Stimulated activated CD4-positive, alpha-beta T cell treated with anti-CD3 and anti-CD28 coated beads, Interleukin-1b, Interleukin-23, amount 100 ng/mL, for 4 hours (primary cell): ENCODE measurements around the gene USP12.

ENCODE experiments used
- DNase-seq, 2 donors: peaks; one replicate each; pipeline ENCODE4 v3.0.0-alpha.2; 2020; ENCODE audit warnings: low read depth in 2 of 2

Gene USP12

DNA sequence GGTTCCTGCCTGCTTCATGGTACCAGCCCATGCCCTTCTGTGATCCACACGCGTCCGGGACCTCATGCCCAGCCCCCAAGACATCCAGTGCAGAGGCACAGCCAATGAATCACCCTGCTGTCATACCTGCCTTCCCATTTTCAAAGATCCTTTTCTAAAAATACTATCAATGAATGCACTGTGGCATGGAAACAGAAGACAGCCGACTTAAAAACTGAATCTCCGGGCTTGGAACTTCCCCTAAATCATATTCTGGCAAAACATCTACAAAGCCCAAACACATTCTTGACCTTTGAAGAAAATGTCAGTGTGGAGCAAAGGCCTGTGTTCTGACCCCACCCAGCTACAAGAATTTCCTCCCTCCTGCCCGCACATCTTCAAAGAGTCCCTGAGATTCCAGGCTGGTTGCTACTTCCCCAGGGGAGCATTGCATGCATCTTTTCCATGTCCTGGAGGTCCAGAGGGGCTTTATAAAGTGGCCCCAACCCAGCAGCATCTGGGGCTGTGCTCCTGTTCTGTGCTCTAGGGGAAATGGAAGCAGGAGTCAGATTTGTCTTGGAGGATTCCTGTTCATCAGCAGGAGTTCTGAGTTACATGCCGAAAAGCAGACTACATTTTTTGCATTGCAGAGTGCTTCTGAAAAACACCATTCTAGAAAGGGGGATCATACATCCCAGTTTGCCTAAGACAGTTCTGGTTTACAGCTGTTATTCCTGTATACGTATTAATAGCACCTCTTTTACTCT lies 135.2 kb downstream of the USP12 start:
- DNase-seq, result no peak

DNA sequence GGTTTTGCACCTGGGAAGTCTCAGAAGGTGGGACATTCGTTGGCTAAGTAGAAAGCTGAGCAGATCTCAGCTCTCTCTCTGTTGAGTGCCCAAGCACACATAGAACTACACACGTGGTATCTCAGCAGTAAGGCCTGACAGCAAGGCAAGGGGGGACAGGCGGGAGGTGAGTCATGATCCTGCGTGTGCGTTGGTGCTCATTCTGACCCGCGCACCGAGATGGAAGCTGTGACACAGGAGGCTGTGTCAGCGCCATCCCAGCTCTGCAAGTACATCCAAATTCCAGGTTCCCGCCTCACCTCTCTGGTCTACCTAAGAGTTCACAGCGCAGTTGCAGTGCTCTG lies 135.7 kb downstream of the USP12 start:
- DNase-seq, result no peak

DNA sequence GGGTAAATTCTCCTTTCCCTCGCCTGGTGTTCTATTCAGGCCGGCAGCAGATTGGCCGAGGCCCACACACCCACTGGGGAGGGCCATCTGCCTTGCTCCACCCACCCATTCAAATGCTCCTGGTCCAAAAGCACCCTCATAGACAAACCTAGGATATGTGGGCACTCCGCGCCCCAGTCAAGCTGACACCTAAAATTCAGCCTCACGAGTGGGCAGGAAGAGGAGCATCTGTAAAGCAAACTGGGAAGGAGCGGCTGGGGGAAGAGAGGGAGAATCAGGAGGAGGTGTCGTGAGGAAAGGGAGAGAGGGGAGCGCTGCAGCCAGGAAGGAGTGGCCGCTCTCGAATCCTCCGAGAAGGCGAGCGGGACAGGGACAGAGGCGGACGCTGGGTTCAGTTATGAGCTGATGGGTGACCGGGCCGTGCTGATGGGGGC lies 136.9 kb downstream of the USP12 start:
- DNase-seq, result no peak

DNA sequence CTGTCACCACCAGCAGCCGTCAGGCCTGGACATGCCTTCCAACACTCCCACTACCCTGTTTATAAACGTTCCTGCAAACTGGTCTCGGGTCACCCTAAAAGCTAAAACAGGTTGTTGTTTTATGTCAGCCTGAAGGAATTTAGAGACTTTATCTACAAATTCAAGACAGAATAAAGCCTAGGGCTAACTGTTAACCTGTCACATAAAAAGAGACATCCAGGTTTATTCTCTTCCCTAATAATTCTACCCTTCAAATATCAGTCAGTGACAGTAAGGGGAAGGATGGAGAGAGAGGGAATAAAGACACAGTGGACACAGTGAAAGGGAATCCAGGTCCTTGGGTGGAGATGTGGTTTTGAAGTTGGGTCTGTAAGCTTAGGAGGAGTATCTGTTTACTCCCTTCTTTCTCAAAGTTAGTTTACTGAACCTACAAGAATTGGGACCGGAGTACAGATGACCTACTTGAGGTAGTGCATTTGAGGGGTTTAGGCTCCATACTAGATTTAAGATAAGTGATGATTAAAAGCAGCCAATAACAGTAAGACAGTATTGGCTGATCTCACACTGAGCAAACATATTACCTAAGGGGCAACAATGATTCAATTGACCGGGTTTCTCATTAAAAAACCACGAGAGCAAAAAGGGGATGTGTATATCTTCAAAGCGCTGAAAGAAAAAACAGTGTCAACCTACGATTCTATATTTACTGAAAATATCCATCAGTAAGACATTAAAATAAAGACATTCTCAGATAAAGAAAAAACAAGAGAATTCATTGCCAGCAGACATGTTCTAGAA lies 142.7 kb downstream of the USP12 start:
- no peak for DNase-seq

DNA sequence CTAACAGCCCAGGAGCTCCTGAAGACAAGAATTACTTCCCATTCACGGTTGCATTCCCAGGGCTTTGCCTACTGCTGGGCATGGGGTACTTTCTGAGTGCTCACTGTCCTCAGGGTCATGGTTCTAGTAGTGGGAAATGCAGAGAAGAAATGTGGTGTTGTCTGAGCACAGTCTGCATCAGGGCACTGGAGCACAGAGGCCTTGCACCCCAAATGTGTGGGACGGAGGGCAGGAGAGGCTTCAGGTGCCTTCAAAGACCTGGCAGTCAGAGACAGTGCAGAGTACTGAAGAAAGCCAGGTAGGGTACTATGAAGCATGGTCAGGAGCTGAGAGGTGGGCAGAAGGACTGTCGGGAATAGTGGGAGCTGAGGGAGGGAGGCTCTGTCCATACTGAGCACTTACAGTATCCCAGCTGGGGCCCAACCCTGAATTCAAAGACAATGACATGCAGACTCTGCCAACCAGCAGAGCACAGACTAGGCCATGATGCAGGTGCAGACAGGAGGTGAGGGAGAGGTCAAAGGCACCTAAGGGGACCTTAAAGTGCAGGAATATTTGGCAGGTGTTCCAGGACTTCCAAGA lies 144.4 kb downstream of the USP12 start:
- DNase-seq, result no peak

DNA sequence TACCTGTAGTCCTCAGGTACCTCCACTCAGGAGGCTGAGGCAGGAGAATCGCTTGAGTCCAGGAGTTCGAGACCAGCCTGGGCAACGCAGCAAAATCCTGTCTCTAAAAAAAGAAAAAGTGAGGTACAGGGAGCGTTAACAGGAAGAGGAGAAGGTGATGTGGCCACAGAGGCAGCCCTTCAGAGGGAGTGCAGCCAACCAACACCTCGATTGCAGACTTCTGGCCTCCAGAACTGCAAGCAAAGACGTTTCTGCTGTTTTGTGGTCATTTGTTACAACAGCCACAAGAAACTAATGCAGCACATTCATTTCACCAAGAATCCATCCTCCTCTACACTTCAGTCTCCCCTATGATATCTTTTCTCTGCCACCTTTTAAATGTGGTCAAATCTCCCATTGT lies 145.2 kb downstream of the USP12 start:
- DNase-seq, result no peak

DNA sequence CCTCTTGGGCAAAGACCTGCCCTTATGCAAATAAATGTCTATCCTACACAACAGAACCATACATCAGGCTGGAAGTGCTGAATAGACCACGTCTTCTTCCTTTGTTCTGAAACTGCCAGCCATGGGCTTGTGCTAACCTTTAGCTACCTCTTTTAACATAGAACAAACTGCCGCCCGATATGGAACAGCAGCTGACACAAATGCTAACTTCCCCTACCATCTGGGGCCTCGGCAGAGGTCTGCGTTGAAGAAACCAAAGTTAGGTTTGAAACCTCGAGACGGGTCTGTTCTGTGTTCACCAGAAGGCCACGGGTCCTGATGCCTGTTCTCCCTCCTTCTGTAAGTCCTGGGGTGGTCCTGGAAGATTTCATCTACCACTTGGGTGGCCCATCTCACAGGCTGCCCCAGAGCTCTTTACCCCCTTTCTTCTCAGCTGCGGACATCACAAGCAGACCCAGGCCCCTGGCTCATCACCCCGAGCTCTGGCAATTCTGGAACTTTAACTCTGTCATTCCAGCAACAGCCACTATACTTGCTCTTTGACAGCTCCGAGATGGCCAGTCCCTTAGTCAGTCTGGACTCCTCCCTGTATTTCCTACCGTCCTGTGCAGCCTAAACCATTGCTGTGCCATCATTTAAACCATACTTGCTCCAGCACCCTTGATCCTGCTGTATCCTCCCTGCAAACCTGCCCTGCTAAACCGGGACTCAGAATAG lies 146.7 kb downstream of the USP12 start:
- DNase-seq, result no peak

DNA sequence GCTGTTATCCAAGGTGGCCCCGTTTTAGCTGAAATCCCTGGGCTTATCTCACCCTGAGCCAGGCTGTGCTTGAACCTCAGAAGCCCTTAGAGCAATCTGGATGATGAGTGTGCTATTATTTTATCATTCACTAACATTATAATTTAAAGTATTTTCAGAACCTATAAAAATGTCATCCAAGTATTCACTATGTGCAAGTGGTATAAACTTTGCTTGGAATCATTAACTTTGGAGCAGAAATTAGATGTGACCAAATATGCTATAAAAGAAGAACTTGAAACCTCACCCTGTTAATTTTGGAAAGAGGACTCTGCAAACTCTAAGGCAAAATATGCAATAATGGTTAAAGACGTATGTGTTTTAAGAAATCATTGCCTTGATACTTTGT lies 147.5 kb downstream of the USP12 start:
- DNase-seq, result no peak

DNA sequence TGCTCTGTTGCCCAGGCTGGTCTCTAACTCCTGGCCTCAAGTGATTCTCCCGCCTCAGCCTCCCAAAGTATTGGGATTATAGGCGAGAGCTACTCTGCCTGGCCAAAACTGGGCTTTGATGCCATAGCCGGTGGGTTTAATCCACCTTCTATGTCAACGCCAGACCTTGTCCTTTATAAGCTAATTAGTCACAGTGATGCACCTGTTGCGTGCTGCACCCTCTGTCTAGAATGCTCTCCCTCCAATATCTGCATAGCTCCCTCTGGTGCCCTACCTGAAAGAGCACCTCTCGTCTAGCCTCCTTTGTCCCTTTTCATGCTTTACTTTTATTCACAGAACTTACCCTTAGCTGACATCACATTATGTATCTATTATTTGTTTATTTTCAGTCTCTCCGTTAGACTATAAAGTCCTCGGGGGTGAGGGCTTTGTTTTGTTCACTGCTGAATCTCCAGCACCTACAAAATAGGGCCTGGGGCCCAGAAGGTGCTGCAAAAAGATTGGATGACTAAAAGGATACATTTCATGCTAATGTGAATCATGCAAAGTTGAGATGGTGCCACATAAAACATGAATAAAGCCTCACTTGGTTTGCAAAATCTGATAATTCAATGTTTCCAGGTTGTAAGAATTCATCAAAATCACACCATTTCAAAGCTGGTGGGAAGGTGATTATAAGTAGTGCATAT lies 148.1 kb downstream of the USP12 start:
- DNase-seq, result no peak

DNA sequence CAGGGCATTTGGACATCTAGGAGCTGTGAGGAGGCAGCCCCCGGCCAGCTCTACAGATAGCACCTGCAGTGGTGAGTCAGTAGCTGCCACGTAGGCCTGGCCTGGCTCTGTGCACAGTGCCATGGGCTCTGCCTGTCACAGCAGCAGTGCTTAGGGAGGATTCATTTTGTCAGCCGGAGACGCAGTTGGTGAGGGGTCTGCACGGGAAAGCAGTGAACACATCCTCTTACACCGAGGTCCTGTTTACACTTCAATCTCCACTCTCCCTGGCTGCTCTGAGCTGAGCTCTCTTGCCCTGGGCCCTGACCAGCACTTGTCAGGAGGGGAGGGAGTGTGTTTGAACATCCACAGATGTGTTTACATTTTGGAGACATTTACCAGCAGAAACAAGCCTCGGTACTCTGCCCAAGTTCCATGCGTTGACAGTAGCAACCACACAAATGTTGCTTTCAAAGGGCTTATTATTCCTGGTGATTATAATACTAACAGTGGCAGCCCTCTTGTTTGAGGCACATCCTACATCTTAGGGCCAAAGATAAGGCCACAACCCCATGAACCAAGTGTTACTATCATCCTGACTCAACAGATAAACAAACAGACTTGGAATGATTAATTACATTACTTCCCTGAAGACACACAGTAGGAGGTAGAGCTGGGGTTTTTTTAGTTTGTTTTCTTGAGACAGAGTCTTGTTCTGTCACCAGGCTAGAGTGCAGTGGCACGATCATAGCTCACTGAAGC lies 148.9 kb downstream of the USP12 start:
- no peak for DNase-seq

DNA sequence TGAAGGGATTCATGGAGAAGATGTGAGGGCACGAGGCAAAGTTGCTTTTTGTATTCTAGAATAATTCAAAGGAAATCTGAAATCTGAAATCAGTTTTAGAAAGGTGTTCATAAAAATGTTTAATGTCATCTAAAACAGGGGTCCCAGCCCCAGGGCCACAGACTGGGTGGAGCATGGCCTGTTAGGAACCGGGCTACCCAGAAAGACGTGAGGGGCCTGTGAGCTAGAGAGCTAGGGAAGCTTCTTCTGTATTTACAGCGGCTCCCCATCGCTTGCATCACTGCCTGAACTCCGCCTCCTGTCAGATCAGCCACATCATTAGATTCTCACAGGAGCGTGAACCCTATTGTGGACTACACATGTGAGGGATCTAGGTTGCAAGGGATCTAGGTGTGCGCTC lies 151.2 kb downstream of the USP12 start:
- DNase-seq, result no peak

DNA sequence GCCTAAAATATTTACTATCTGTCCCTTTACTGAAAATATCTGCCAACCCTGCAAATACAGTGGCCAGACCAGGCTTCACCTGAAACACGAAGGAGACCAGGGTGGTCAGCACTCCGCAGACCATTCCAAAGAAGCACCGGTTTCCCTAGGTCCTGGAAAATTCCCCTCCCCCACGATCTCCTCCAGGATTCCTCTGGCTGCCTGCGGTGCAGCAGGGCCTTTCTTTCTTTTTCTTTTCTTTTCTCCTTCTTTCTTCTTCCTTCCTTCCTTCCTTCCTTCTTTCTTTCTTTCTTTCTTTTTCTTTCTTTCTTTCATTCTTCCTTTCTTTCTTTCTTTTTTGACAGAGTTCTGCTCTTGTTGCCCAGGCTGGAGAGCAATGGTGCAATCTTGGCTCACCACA lies 152.7 kb downstream of the USP12 start:
- DNase-seq, result no peak

DNA sequence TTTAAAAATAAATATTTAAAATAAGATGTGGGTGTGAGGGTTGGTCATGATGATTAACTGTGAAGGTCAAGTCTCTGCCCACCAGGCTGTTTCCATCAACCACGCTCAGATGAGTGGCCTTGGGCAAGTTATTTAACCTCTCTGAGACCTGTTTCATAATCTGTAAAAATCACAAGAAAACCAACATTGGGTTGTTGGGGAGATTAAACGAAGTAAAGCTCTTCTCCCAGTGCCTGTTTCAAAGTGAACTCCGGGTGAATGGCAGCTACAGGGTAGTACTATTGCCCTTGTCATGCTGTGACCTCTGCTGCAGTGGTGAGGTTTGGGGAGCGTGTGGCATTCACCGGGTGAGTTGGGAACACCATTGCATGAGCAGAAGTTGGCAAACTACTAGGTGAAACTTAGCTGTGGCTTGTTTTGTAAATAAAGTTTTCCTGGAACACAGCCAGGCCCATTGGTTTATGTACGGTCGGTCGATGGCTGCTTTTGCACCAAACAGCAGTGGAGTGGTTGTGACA lies 153.2 kb downstream of the USP12 start:
- DNase-seq, result no peak

DNA sequence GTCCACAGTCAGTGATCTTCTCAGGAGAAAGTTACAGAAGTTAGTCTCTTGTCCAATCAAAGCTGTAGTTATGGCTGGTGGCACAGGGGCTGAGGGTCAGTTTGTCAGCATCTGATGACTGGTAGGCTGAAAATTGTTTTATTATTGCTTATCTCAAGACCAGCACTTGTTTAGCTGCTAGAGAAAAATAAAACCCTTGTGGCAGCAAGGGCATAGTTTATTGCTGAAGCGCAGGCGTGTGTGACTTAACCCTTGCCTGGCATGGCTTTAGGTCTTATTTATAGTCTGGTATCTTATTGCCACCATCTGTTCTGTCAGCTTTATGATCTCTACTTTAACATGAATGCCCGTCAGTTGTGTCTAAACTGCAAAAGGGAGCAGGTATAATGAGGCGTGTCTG lies 154.7 kb downstream of the USP12 start:
- DNase-seq, result no peak
